Fibroblast of pulmonary artery (primary cell): ENCODE measurements around the gene SLC16A9.
A peak's percentile ranks its signal among the peaks of the same experiment; 100 is the strongest.

Experiments used
- DNase-seq: peaks from one replicate; pipeline ENCODE4 v3.0.0-alpha.2; 2010; ENCODE audit warnings: low read depth
- H3K4me3 ChIP-seq: replicated peaks from 2 replicates; pipeline ENCODE4 v1.5.1; 2011; ENCODE audit warnings: low read depth, mild to moderate bottlenecking, control low read depth, low read length, moderate library complexity
- CTCF ChIP-seq: IDR thresholded peaks from 2 replicates; pipeline ENCODE4 v1.5.1; 2011; ENCODE audit warnings: mild to moderate bottlenecking, control low read depth, low read length, inconsistent platforms; ENCODE audit errors: missing control alignments

Gene SLC16A9

GRCh38 chr10:59709395-59710125 is at the start of gene SLC16A9:
SLC16A9 (minus strand) TSS chr10:59709850; CDS start chr10:59684291, 25,559 bp downstream.
- TF ChIP-seq CTCF, result peak; percentile 22
- peak; percentile 42 for DNase-seq
- peak within 1 kb of the TSS; percentile 60 for H3K4me3 ChIP-seq

GRCh38 chr10:59757966-59758365 is 48.3 kb upstream of the SLC16A9 start:
- DNase-seq, result peak; percentile 22
- no peak overlapping the region for H3K4me3 ChIP-seq
- no peak for TF ChIP-seq CTCF

GRCh38 chr10:59754951-59755350 is 45.3 kb upstream of the SLC16A9 start:
- no peak for DNase-seq
- no peak for TF ChIP-seq CTCF
- no peak overlapping the region for H3K4me3 ChIP-seq

GRCh38 chr10:59753267-59753666 is 43.6 kb upstream of the SLC16A9 start, which contains the start of gene MRLN:
MRLN (minus strand) TSS chr10:59753455.
- no peak for TF ChIP-seq CTCF
- H3K4me3 ChIP-seq, result no peak within 1 kb of the TSS
- DNase-seq, result no peak

- TF ChIP-seq CTCF, result no peak
- H3K4me3 ChIP-seq, result no peak overlapping the region
- DNase-seq, result no peak
Observed at GRCh38 chr10:59752278-59752940, 42.8 kb upstream of the SLC16A9 start.

- DNase-seq, result peak; percentile 6
- TF ChIP-seq CTCF, result no peak
- no peak overlapping the region for H3K4me3 ChIP-seq
Observed at GRCh38 chr10:59750155-59750945, 40.7 kb upstream of the SLC16A9 start.
